Keratinocyte (primary cell): Measurements from ENCODE around the gene ZEB2. TPM values are rescaled to one million over a fixed set of nuclear protein-coding genes. Genes with fewer than 3 reads are reported as not detected.

Experiments used
- DNase-seq: peaks from one replicate; pipeline ENCODE4 v3.0.0-alpha.2; 2011; ENCODE audit warnings: low read depth, missing footprints, low spot score
- FAIRE-seq: peaks from 2 replicates; lab custom pipeline; 2011; peaks lifted over from hg19 to GRCh38; lab: Jason Lieb, UNC
- H2AFZ ChIP-seq: 2 replicates; pipeline ENCODE4 v1.6.0; 2012; ENCODE audit warnings: low read length, control low read depth, inconsistent platforms; ENCODE audit not compliant: control insufficient read depth
- H3K27ac ChIP-seq: 2 replicates; pipeline ENCODE4 v1.5.1; 2011; ENCODE audit warnings: low read length; ENCODE audit not compliant: control insufficient read depth, insufficient read depth
- H3K27me3 ChIP-seq: 3 replicates; pipeline ENCODE4 v1.6.0; 2011; ENCODE audit warnings: low read length; ENCODE audit not compliant: control insufficient read depth, insufficient read depth; ENCODE audit errors: extremely low read depth
- H3K36me3 ChIP-seq, 2 experiments: 2 replicates in 1 of 2; 3 replicates in 1 of 2; pipeline ENCODE4 v1.5.1; 2011; ENCODE audit warnings: low read length in 2 of 2, mild to moderate bottlenecking in 1 of 2; ENCODE audit not compliant: control insufficient read depth in 2 of 2, insufficient read depth in 2 of 2; ENCODE audit errors: extremely low read depth in 1 of 2
- H3K4me1 ChIP-seq: 3 replicates; pipeline ENCODE4 v1.5.1; 2011; ENCODE audit warnings: low read length; ENCODE audit not compliant: control insufficient read depth, insufficient read depth; ENCODE audit errors: extremely low read depth
- H3K4me2 ChIP-seq: 3 replicates; pipeline ENCODE4 v1.6.0; 2011; ENCODE audit warnings: low read depth, low read length; ENCODE audit not compliant: control insufficient read depth, insufficient read depth; ENCODE audit errors: extremely low read depth
- H3K4me3 ChIP-seq, 3 experiments: fragments of 200-600 bp in 1 of 3; sonication (generic) in 1 of 3; 2 replicates in 2 of 3; 3 replicates in 1 of 3; pipeline ENCODE4 v1.5.1; 2011 to 2016; ENCODE audit warnings: low read length in 3 of 3, mild to moderate bottlenecking in 3 of 3, control low read depth in 2 of 3, inconsistent platforms in 1 of 3, low read depth in 1 of 3, mixed read lengths in 1 of 3, mixed run types in 1 of 3, moderate library complexity in 1 of 3; ENCODE audit not compliant: control insufficient read depth in 2 of 3, insufficient read depth in 2 of 3; ENCODE audit errors: extremely low read depth in 1 of 3
- H3K79me2 ChIP-seq: 2 replicates; pipeline ENCODE4 v1.6.0; 2012; ENCODE audit warnings: low read length; ENCODE audit not compliant: control insufficient read depth, insufficient read depth
- H3K9ac ChIP-seq: 3 replicates; pipeline ENCODE4 v1.6.0; 2011; ENCODE audit warnings: low read length; ENCODE audit not compliant: control insufficient read depth, insufficient read depth; ENCODE audit errors: extremely low read depth
- H3K9me1 ChIP-seq: 3 replicates; pipeline ENCODE4 v1.6.0; 2011; ENCODE audit warnings: low read length; ENCODE audit not compliant: control insufficient read depth, insufficient read depth; ENCODE audit errors: extremely low read depth
- H3K9me3 ChIP-seq: 2 replicates; pipeline ENCODE4 v1.5.1; 2012; ENCODE audit warnings: low read depth, low read length; ENCODE audit not compliant: control insufficient read depth
- H4K20me1 ChIP-seq: 3 replicates; pipeline ENCODE4 v1.6.0; 2011; ENCODE audit warnings: low read length; ENCODE audit not compliant: control insufficient read depth, insufficient read depth; ENCODE audit errors: extremely low read depth
- CTCF ChIP-seq, 3 experiments: IDR thresholded peaks in 1 of 3; conservative IDR thresholded peaks in 1 of 3; optimal IDR thresholded peaks in 1 of 3; 2 replicates in 2 of 3; 3 replicates in 1 of 3; pipeline versions ENCODE3 to v1.5.1; 2011; ENCODE audit warnings: low read length in 3 of 3, mild to moderate bottlenecking in 3 of 3, moderate library complexity in 2 of 3, control low read depth in 1 of 3, inconsistent platforms in 1 of 3; ENCODE audit not compliant: insufficient read depth in 2 of 3; ENCODE audit errors: extremely low read depth in 1 of 3
- EZH2 ChIP-seq: IDR thresholded peaks from one replicate; pipeline ENCODE4 v1.6.1; 2012; ENCODE audit warnings: inconsistent platforms, mild to moderate bottlenecking, low read length, moderate library complexity
- dilution Hi-C: fragments of 300-500 bp; cut with MboI; formaldehyde crosslinking; loops from one replicate; pipeline ENCODE4 v1.7.0; 2020; ENCODE audit warnings: low sequenced_read_pairs; ENCODE audit not compliant: extremely low pct_ligation_motif_present
- polyA plus RNA-seq, 5 experiments: library from polyadenylated mRNA; depleted of rRNA in 3 of 5; stranded (reverse) in 3 of 5; stranded (forward) in 1 of 5; unstranded in 1 of 5; fragments of >200 nt; gene quantifications; 1 replicate in 1 of 5; 2 replicates in 3 of 5; 3 replicates in 1 of 5; pipeline versions ENCODE4 v1.2.1 to v1.2.3, GENCODE V29; 2011 to 2012; ENCODE audit warnings: missing spikeins in 2 of 5, low read depth in 1 of 5, low replicate concordance in 1 of 5

The ZEB2 gene
- polyA plus RNA-seq, 1 donor (not counting 4 experiments of a cell fraction or from before 2014, with no cell fraction given), result 0.12 TPM

- Histone ChIP-seq H3K79me2 (no peaks in the 10 kb centered on the region), H3K4me2 (no peak overlapping the region), H3K27ac (no peak overlapping the region), H3K27me3 (no peaks in the 10 kb centered on the region), H3K9me3 (no peaks in the 10 kb centered on the region), H3K36me3 (no peaks in the 10 kb centered on the region), H4K20me1 (no peaks in the 10 kb centered on the region), H2AFZ (no peak overlapping the region), H3K4me3 (no peak overlapping the region), H3K9ac (no peak overlapping the region), H3K4me1 (no peaks in the 10 kb centered on the region), H3K9me1 (no peaks in the 10 kb centered on the region)
- no peak for FAIRE-seq
- dilution Hi-C loops, result no loop called here
- no peak for DNase-seq
- no peak for TF ChIP-seq EZH2
- TF ChIP-seq CTCF (optimal IDR thresholded peaks at IDR 0.05 in 1 of 3, IDR thresholded peaks at IDR 0.05 in 1 of 3, conservative IDR thresholded peaks at IDR 0.05 in 1 of 3; ENCODE audit: extremely low read depth in 1 of 3, insufficient read depth in 2 of 3, low read length in 3 of 3), result no peak
These were observed 63.2 kb downstream of the ZEB2 start for GRCh38 chr2:144456680-144457079.

GRCh38 chr2:144455987-144456386 is 63.9 kb downstream of the ZEB2 start:
- no peaks in the 10 kb centered on the region for H3K27me3 ChIP-seq
- no peak overlapping the region for H2AFZ ChIP-seq
- H3K36me3 ChIP-seq, result no peaks in the 10 kb centered on the region
- TF ChIP-seq EZH2 (no peak), CTCF (optimal IDR thresholded peaks at IDR 0.05 in 1 of 3, IDR thresholded peaks at IDR 0.05 in 1 of 3, conservative IDR thresholded peaks at IDR 0.05 in 1 of 3; ENCODE audit: extremely low read depth in 1 of 3, insufficient read depth in 2 of 3, low read length in 3 of 3) (no peak)
- no peak for DNase-seq
- H3K27ac ChIP-seq, result no peak overlapping the region
- dilution Hi-C loops, result no loop called here
- H3K4me2 ChIP-seq, result no peak overlapping the region
- H3K9ac ChIP-seq, result no peak overlapping the region
- FAIRE-seq, result no peak
- H3K4me1 ChIP-seq, result no peaks in the 10 kb centered on the region
- no peaks in the 10 kb centered on the region for H4K20me1 ChIP-seq
- no peaks in the 10 kb centered on the region for H3K9me1 ChIP-seq
- H3K4me3 ChIP-seq, result no peak overlapping the region
- no peaks in the 10 kb centered on the region for H3K79me2 ChIP-seq
- H3K9me3 ChIP-seq, result no peaks in the 10 kb centered on the region
